ENCODE data around the gene SMIM13. TPM values are rescaled to one million over a fixed set of nuclear protein-coding genes. Genes with fewer than 3 reads are reported as not detected.

Gene SMIM13
- total RNA-seq, 1 donor from 2014 or later = 10.6 TPM

- H3K36me3 Mint-ChIP-seq (ENCODE audit: unreplicated experiment) = no peaks in the 10 kb centered on the region
- DNase-seq = no peak
- no peaks in the 10 kb centered on the region for H3K27me3 Mint-ChIP-seq (ENCODE audit: unreplicated experiment)
- no peak overlapping the region for H3K4me3 Mint-ChIP-seq (ENCODE audit: unreplicated experiment)
- peaks cover 2% of the 10 kb centered on the region for H3K9me3 Mint-ChIP-seq (ENCODE audit: unreplicated experiment)
- H3K27ac Mint-ChIP-seq (ENCODE audit: unreplicated experiment) = no peak overlapping the region
- peaks cover 3% of the 10 kb centered on the region for H3K4me1 Mint-ChIP-seq (ENCODE audit: low read depth, unreplicated experiment)
- TF ChIP-seq CTCF (IDR thresholded peaks at IDR 0.05; ENCODE audit: partially characterized antibody, unreplicated experiment) = no peak
Observed at GRCh38 chr6:11136809-11137208, 43.2 kb downstream of the SMIM13 start.

DNA sequence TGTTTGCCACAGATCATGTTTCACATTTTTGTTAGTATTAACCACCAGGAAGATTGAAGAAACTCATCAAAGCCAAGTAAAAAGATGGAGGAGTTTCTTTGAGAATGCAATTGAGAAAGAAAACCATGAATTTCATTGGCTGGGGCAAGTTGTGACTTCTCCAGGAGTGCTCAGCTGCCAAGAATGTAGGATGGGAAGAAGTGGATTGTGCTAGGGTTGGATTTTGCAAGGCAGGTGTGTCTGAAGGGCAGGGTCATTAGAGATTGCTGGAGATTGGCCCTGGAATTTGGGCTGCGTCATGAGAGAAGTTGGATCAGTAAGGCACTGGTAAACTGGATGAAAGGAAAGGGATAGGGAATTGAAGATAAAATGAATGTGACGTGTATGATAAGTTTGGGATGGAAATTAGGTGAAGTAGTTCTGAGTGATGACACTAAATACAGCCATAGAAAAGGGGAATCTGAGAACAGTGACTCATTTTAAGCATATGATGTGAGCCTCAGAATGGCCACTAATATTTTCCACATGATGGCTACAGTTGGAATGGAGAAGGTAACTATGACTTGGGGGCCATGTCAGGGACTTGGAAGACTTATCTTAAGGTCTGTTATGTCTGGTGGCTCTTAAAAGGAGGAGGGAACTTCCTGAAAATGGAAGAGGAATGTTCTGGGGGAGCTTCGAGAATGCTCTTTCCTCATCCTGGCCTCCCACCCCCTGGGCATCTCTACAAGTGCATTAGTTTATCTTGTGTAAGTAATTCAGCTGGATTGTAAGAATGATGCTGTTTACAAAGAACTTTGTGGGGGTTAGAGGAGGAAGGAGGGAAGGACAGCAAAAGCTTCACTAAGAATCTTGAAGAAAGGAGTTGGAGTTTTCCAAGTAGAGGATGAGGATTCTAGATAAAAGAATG lies 45.7 kb downstream of the SMIM13 start:
- DNase-seq = no peak
- no peaks in the 10 kb centered on the region for H3K4me1 Mint-ChIP-seq (ENCODE audit: low read depth, unreplicated experiment)
- H3K27ac Mint-ChIP-seq (ENCODE audit: unreplicated experiment) = no peak overlapping the region
- H3K9me3 Mint-ChIP-seq (ENCODE audit: unreplicated experiment) = peaks cover 2% of the 10 kb centered on the region
- H3K4me3 Mint-ChIP-seq (ENCODE audit: unreplicated experiment) = no peak overlapping the region
- H3K36me3 Mint-ChIP-seq (ENCODE audit: unreplicated experiment) = no peaks in the 10 kb centered on the region
- no peaks in the 10 kb centered on the region for H3K27me3 Mint-ChIP-seq (ENCODE audit: unreplicated experiment)
- no peak for TF ChIP-seq CTCF (IDR thresholded peaks at IDR 0.05; ENCODE audit: partially characterized antibody, unreplicated experiment)

GRCh38 chr6:11140056-11140455 lies 46.4 kb downstream of the SMIM13 start:
- Mint-ChIP-seq H3K4me1 (ENCODE audit: low read depth, unreplicated experiment) (no peaks in the 10 kb centered on the region), H3K27me3 (ENCODE audit: unreplicated experiment) (no peaks in the 10 kb centered on the region), H3K4me3 (ENCODE audit: unreplicated experiment) (no peak overlapping the region), H3K36me3 (ENCODE audit: unreplicated experiment) (no peaks in the 10 kb centered on the region), H3K27ac (ENCODE audit: unreplicated experiment) (no peak overlapping the region), H3K9me3 (ENCODE audit: unreplicated experiment) (peaks cover 2% of the 10 kb centered on the region)
- TF ChIP-seq CTCF (IDR thresholded peaks at IDR 0.05; ENCODE audit: partially characterized antibody, unreplicated experiment) = no peak
- no peak for DNase-seq

DNA sequence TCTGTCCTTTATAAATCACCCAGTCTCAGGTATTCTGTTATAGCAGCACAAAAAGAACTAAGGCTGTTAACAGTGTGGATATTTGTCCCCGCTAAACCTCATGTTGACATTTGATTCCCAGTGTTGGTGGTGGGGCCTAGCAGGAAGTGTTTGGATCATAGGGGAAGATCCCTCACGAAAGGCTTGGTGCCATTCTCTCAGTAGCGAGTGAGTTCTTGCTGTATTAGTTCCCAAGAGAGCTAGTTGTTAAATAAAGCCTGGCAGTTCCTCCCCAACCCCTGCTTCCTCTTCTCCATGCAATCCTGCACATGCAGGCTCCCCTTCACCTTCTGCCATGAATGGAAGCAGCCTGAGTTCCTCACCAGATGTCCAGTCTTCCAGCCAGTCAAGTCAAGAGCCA lies 47.7 kb downstream of the SMIM13 start:
- H3K36me3 Mint-ChIP-seq (ENCODE audit: unreplicated experiment) = no peaks in the 10 kb centered on the region
- no peak for TF ChIP-seq CTCF (IDR thresholded peaks at IDR 0.05; ENCODE audit: partially characterized antibody, unreplicated experiment)
- H3K27ac Mint-ChIP-seq (ENCODE audit: unreplicated experiment) = no peak overlapping the region
- no peaks in the 10 kb centered on the region for H3K27me3 Mint-ChIP-seq (ENCODE audit: unreplicated experiment)
- H3K4me3 Mint-ChIP-seq (ENCODE audit: unreplicated experiment) = no peak overlapping the region
- H3K4me1 Mint-ChIP-seq (ENCODE audit: low read depth, unreplicated experiment) = no peaks in the 10 kb centered on the region
- DNase-seq = no peak
- H3K9me3 Mint-ChIP-seq (ENCODE audit: unreplicated experiment) = peaks cover 2% of the 10 kb centered on the region

- no peak for TF ChIP-seq CTCF (IDR thresholded peaks at IDR 0.05; ENCODE audit: partially characterized antibody, unreplicated experiment)
- no peak overlapping the region for H3K27ac Mint-ChIP-seq (ENCODE audit: unreplicated experiment)
- H3K9me3 Mint-ChIP-seq (ENCODE audit: unreplicated experiment) = peaks cover 2% of the 10 kb centered on the region
- no peaks in the 10 kb centered on the region for H3K27me3 Mint-ChIP-seq (ENCODE audit: unreplicated experiment)
- H3K4me3 Mint-ChIP-seq (ENCODE audit: unreplicated experiment) = no peak overlapping the region
- no peaks in the 10 kb centered on the region for H3K4me1 Mint-ChIP-seq (ENCODE audit: low read depth, unreplicated experiment)
- no peak for DNase-seq
- H3K36me3 Mint-ChIP-seq (ENCODE audit: unreplicated experiment) = no peaks in the 10 kb centered on the region
Observed at GRCh38 chr6:11142296-11143027, 48.8 kb downstream of the SMIM13 start.

All from glutamatergic neuron (in vitro differentiated cells).